ENCODE data around the gene FXYD4. TPM values are rescaled to one million over a fixed set of nuclear protein-coding genes. Genes with fewer than 3 reads are reported as not detected.

The FXYD4 gene
- total and polyA plus RNA-seq, 2 experiments from 2014 or later, result not detected

DNA sequence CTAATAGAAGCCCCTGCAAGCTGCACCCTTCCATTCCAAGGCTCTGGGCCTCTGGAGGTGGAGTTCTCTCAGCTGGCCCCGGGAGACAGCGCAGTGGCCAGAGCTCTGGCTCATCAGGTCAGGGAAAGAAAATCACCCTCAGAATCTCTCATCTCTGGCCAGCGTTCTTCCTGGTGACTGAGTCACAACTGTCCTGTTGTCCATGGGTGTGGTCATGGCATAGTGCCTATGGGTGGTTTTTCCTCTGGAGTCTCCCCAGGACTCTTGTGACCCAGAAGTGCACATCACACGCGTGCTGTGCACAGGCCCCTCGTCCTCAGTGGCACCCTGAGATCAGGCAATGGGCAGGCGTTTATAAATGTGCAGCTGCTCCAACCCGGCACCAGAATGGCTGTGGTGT lies 27.4 kb upstream of the FXYD4 start (continued):
- TF ChIP-seq POLR2AphosphoS5 (IDR thresholded peaks at IDR 0.05; ENCODE audit: low read depth), result no peak
- TF ChIP-seq, protein P1, sequence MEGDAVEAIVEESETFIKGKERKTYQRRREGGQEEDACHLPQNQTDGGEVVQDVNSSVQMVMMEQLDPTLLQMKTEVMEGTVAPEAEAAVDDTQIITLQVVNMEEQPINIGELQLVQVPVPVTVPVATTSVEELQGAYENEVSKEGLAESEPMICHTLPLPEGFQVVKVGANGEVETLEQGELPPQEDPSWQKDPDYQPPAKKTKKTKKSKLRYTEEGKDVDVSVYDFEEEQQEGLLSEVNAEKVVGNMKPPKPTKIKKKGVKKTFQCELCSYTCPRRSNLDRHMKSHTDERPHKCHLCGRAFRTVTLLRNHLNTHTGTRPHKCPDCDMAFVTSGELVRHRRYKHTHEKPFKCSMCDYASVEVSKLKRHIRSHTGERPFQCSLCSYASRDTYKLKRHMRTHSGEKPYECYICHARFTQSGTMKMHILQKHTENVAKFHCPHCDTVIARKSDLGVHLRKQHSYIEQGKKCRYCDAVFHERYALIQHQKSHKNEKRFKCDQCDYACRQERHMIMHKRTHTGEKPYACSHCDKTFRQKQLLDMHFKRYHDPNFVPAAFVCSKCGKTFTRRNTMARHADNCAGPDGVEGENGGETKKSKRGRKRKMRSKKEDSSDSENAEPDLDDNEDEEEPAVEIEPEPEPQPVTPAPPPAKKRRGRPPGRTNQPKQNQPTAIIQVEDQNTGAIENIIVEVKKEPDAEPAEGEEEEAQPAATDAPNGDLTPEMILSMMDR (conservative IDR thresholded peaks at IDR 0.05; ENCODE audit: low read depth in 2 of 2), result no peak

DNA sequence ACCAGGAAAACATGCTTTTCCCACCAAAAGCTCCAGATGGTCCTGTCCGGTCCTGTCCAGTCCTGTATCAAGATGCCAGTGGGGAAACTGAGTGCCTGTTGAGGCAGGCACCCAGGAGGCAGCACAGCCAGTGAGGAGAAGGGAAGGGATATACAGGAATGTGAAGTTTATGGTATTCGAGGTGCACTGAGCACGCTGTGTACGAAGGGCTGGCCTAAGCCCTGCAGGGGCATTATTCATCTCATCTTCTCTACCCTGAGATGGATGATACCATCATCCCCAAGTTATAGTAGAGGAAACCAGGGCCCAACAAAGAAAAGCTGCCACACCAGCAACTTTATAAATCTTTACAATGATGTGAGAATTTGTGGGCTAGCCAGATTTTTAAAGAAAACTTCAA lies 23.4 kb upstream of the FXYD4 start:
- Histone ChIP-seq H3K27ac (ENCODE audit: low read depth) (no peak overlapping the region), H4K20me1 (replicated peaks; ENCODE audit: insufficient read depth) (no peaks in the 10 kb centered on the region), H3K4me2 (no peak overlapping the region), H3K27me3 (ENCODE audit: insufficient read depth) (no peaks in the 10 kb centered on the region), H3K4me1 (ENCODE audit: insufficient read depth) (peaks cover 3% of the 10 kb centered on the region; the same call in 1 of the 2 replicates), H3K36me3 (ENCODE audit: insufficient read depth) (no peaks in the 10 kb centered on the region), H3K9me2 (ENCODE audit: insufficient read depth) (no peaks in the 10 kb centered on the region), H3K4me3 (no peak overlapping the region), H3F3A (replicated peaks; ENCODE audit: low read depth) (no peaks in the 10 kb centered on the region), H2AFZ (0 out of 2 replicates have a peak overlapping the region, but pooled peaks have one; percentile 0), H3K79me2 (replicated peaks; ENCODE audit: insufficient read depth) (no peaks in the 10 kb centered on the region)
- Mint-ChIP-seq H3K27ac (no peak overlapping the region), H3K36me3 (ENCODE audit: low read depth) (no peaks in the 10 kb centered on the region), H3K27me3 (ENCODE audit: insufficient read depth, low read depth, poor library complexity) (peaks cover 2% of the 10 kb centered on the region), H3K9me3 (no peaks in the 10 kb centered on the region), H3K4me1 (peaks cover 4% of the 10 kb centered on the region; the same call in 2 of the 3 replicates), H3K4me3 (no peak overlapping the region)
- TF ChIP-seq JUNB (IDR thresholded peaks at IDR 0.05; ENCODE audit: unreplicated experiment), result no peak
- TF ChIP-seq NANOG (IDR thresholded peaks at IDR 0.05; ENCODE audit: borderline replicate concordance), result no peak
- TF ChIP-seq ZNF331 (CRISPR knock-in tag; IDR thresholded peaks at IDR 0.05; ENCODE audit: low read depth), result no peak
- no peak for TF ChIP-seq ZNF114 (CRISPR knock-in tag; IDR thresholded peaks at IDR 0.05)
- TF ChIP-seq, protein P2, sequence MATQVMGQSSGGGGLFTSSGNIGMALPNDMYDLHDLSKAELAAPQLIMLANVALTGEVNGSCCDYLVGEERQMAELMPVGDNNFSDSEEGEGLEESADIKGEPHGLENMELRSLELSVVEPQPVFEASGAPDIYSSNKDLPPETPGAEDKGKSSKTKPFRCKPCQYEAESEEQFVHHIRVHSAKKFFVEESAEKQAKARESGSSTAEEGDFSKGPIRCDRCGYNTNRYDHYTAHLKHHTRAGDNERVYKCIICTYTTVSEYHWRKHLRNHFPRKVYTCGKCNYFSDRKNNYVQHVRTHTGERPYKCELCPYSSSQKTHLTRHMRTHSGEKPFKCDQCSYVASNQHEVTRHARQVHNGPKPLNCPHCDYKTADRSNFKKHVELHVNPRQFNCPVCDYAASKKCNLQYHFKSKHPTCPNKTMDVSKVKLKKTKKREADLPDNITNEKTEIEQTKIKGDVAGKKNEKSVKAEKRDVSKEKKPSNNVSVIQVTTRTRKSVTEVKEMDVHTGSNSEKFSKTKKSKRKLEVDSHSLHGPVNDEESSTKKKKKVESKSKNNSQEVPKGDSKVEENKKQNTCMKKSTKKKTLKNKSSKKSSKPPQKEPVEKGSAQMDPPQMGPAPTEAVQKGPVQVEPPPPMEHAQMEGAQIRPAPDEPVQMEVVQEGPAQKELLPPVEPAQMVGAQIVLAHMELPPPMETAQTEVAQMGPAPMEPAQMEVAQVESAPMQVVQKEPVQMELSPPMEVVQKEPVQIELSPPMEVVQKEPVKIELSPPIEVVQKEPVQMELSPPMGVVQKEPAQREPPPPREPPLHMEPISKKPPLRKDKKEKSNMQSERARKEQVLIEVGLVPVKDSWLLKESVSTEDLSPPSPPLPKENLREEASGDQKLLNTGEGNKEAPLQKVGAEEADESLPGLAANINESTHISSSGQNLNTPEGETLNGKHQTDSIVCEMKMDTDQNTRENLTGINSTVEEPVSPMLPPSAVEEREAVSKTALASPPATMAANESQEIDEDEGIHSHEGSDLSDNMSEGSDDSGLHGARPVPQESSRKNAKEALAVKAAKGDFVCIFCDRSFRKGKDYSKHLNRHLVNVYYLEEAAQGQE (IDR thresholded peaks at IDR 0.05; ENCODE audit: unreplicated experiment), result no peak
- ATAC-seq, result peak; percentile 8; the same call in 1 of the 3 replicates
- no peak for DNase-seq (ENCODE audit: low spot score)
